Measurements from ENCODE around the gene TMEM234.

TMEM234 gene

GRCh38 chr1:32199717-32200072, 22.5 kb downstream of the TMEM234 start:
- DNase-seq (ENCODE audit: low read depth), result no peak
- TF ChIP-seq, protein P1, sequence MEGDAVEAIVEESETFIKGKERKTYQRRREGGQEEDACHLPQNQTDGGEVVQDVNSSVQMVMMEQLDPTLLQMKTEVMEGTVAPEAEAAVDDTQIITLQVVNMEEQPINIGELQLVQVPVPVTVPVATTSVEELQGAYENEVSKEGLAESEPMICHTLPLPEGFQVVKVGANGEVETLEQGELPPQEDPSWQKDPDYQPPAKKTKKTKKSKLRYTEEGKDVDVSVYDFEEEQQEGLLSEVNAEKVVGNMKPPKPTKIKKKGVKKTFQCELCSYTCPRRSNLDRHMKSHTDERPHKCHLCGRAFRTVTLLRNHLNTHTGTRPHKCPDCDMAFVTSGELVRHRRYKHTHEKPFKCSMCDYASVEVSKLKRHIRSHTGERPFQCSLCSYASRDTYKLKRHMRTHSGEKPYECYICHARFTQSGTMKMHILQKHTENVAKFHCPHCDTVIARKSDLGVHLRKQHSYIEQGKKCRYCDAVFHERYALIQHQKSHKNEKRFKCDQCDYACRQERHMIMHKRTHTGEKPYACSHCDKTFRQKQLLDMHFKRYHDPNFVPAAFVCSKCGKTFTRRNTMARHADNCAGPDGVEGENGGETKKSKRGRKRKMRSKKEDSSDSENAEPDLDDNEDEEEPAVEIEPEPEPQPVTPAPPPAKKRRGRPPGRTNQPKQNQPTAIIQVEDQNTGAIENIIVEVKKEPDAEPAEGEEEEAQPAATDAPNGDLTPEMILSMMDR (IDR thresholded peaks at IDR 0.05; ENCODE audit: control insufficient read depth, extremely low read depth, insufficient read depth), result no peak
- peak overlapping the region; percentile 69 for H3K4me3 ChIP-seq (ENCODE audit: low read depth, low read length)

GRCh38 chr1:32199043-32199716, 23.0 kb downstream of the TMEM234 start:
- H3K4me3 ChIP-seq (ENCODE audit: low read depth, low read length), result no peak overlapping the region

GRCh38 chr1:32198237-32199042, 23.7 kb downstream of the TMEM234 start:
- TF ChIP-seq, protein P1 (IDR thresholded peaks at IDR 0.05; ENCODE audit: control insufficient read depth, extremely low read depth, insufficient read depth), result no peak
- H3K4me3 ChIP-seq (ENCODE audit: low read depth, low read length), result no peak overlapping the region
- DNase-seq (ENCODE audit: low read depth), result no peak

More at GRCh38 chr1:32199043-32199716, 23.0 kb downstream of the TMEM234 start:
- no peak for DNase-seq (ENCODE audit: low read depth)
- TF ChIP-seq, protein P1 (IDR thresholded peaks at IDR 0.05; ENCODE audit: control insufficient read depth, extremely low read depth, insufficient read depth), result no peak

GRCh38 chr1:32197837-32198236, 24.3 kb downstream of the TMEM234 start:
- no peak overlapping the region for H3K4me3 ChIP-seq (ENCODE audit: low read depth, low read length)
- no peak for DNase-seq (ENCODE audit: low read depth)
- TF ChIP-seq, protein P1 (IDR thresholded peaks at IDR 0.05; ENCODE audit: control insufficient read depth, extremely low read depth, insufficient read depth), result no peak

DNA sequence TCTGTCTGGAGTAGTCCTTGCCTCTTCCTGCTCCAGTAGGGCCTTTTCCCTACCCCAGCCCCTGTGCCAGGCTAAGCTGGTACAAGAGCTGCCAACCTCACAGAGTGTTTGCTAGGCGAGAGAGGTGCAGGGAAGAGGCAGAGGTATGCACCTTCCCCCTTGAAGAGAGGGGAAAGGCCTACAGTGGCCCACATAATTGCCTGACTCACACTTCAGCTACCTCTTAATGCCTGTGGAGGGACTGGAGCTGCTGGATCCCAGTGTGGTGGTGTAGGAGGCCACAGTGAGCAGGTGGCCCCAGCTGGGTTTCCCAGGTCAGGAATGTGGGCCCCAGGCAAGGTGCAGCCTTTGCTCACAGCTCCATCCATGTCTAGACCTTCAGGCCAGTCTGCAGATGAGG, 25.1 kb downstream of the TMEM234 start:
- TF ChIP-seq, protein P1 (IDR thresholded peaks at IDR 0.05; ENCODE audit: control insufficient read depth, extremely low read depth, insufficient read depth), result no peak

GRCh38 chr1:32195972-32196823, 26.0 kb downstream of the TMEM234 start:
- H3K4me3 ChIP-seq (ENCODE audit: low read depth, low read length), result no peak overlapping the region
- TF ChIP-seq, protein P1 (IDR thresholded peaks at IDR 0.05; ENCODE audit: control insufficient read depth, extremely low read depth, insufficient read depth), result no peak
- DNase-seq (ENCODE audit: low read depth), result no peak

More for the DNA sequence above, 25.1 kb downstream of the TMEM234 start:
- no peak for DNase-seq (ENCODE audit: low read depth)
- no peak overlapping the region for H3K4me3 ChIP-seq (ENCODE audit: low read depth, low read length)
